ENCODE measurements around the gene ANO4.

The ANO4 gene

DNA sequence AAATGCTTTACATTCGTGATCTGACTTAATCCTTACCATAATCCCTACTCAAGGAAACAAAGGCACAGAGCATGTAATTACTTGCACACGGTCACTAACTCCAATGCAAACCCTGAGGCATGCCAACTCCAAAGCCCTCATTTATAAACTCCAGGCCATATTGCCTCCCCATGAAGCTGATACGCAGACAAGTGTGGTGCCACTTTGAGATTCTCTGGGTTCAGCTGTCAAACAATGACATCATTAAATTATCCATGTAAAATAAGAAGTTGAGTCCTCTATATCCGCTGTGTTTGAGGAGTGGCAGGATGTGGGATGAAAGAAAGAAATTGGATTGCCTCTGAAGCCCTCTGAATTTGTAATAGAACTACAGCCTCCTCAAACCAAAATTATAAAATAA lies 62.8 kb downstream of the ANO4 start:
- no peak overlapping the region for H3K27ac ChIP-seq (ENCODE audit: low read length)
- H3K9me3 ChIP-seq (ENCODE audit: control insufficient read depth, low read depth, low read length): no peaks in the 10 kb centered on the region
- H3K4me1 ChIP-seq (ENCODE audit: control insufficient read depth, low read depth, low read length): no peaks in the 10 kb centered on the region
- no peaks in the 10 kb centered on the region for H3K27me3 ChIP-seq (ENCODE audit: control insufficient read depth, insufficient read depth, low read length)
- no peak overlapping the region for H3K9ac ChIP-seq (ENCODE audit: low read length)
- no peak overlapping the region for H3K4me3 ChIP-seq (ENCODE audit: low read length)
- no peaks in the 10 kb centered on the region for H3K36me3 ChIP-seq (ENCODE audit: control insufficient read depth, low read depth, low read length)

DNA sequence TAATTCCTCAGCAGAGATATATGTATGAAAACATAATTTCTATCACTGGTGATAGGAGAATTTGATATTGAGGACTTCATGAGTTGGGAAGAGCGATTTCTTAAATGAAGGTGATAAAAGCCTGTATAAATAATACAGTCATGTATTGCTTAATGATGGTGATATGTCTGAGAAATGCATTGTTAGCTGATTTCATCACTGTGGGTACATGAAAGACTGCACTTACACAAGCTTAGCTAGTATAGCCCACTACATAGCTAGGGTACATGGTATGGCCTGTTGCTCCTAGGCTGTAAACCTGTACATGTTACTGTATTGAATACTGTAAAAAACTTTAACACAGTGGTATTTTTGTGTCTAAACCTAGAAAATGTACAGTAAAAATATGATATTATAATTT lies 63.4 kb downstream of the ANO4 start:
- Histone ChIP-seq H3K27ac (ENCODE audit: low read length) (no peak overlapping the region), H3K9me3 (ENCODE audit: control insufficient read depth, low read depth, low read length) (no peaks in the 10 kb centered on the region), H3K4me3 (ENCODE audit: low read length) (no peak overlapping the region), H3K36me3 (ENCODE audit: control insufficient read depth, low read depth, low read length) (no peaks in the 10 kb centered on the region), H3K27me3 (ENCODE audit: control insufficient read depth, insufficient read depth, low read length) (no peaks in the 10 kb centered on the region), H3K4me1 (ENCODE audit: control insufficient read depth, low read depth, low read length) (no peaks in the 10 kb centered on the region), H3K9ac (ENCODE audit: low read length) (no peak overlapping the region)

- H3K27me3 ChIP-seq (ENCODE audit: control insufficient read depth, insufficient read depth, low read length): no peaks in the 10 kb centered on the region
- H3K9ac ChIP-seq (ENCODE audit: low read length): no peak overlapping the region
- no peak overlapping the region for H3K27ac ChIP-seq (ENCODE audit: low read length)
- no peak overlapping the region for H3K4me3 ChIP-seq (ENCODE audit: low read length)
- H3K36me3 ChIP-seq (ENCODE audit: control insufficient read depth, low read depth, low read length): no peaks in the 10 kb centered on the region
- H3K4me1 ChIP-seq (ENCODE audit: control insufficient read depth, low read depth, low read length): no peaks in the 10 kb centered on the region
- H3K9me3 ChIP-seq (ENCODE audit: control insufficient read depth, low read depth, low read length): no peaks in the 10 kb centered on the region
Observed at GRCh38 chr12:100858656-100859055, 64.1 kb downstream of the ANO4 start.

- no peak overlapping the region for H3K4me3 ChIP-seq (ENCODE audit: low read length)
- H3K4me1 ChIP-seq (ENCODE audit: control insufficient read depth, low read depth, low read length): no peaks in the 10 kb centered on the region
- H3K9ac ChIP-seq (ENCODE audit: low read length): no peak overlapping the region
- H3K27ac ChIP-seq (ENCODE audit: low read length): no peak overlapping the region
- H3K36me3 ChIP-seq (ENCODE audit: control insufficient read depth, low read depth, low read length): no peaks in the 10 kb centered on the region
- H3K27me3 ChIP-seq (ENCODE audit: control insufficient read depth, insufficient read depth, low read length): no peaks in the 10 kb centered on the region
- H3K9me3 ChIP-seq (ENCODE audit: control insufficient read depth, low read depth, low read length): no peaks in the 10 kb centered on the region
Observed at GRCh38 chr12:100859063-100859627, 64.6 kb downstream of the ANO4 start.

GRCh38 chr12:100860611-100861010 lies 66.0 kb downstream of the ANO4 start:
- no peak overlapping the region for H3K27ac ChIP-seq (ENCODE audit: low read length)

GRCh38 chr12:100862676-100863075 lies 68.1 kb downstream of the ANO4 start:
- Histone ChIP-seq H3K27me3 (ENCODE audit: control insufficient read depth, insufficient read depth, low read length) (no peaks in the 10 kb centered on the region), H3K4me3 (ENCODE audit: low read length) (no peak overlapping the region), H3K9me3 (ENCODE audit: control insufficient read depth, low read depth, low read length) (no peaks in the 10 kb centered on the region), H3K27ac (ENCODE audit: low read length) (no peak overlapping the region), H3K36me3 (ENCODE audit: control insufficient read depth, low read depth, low read length) (no peaks in the 10 kb centered on the region), H3K4me1 (ENCODE audit: control insufficient read depth, low read depth, low read length) (no peaks in the 10 kb centered on the region), H3K9ac (ENCODE audit: low read length) (no peak overlapping the region)

More at GRCh38 chr12:100860611-100861010, 66.0 kb downstream of the ANO4 start:
- H3K36me3 ChIP-seq (ENCODE audit: control insufficient read depth, low read depth, low read length): no peaks in the 10 kb centered on the region
- H3K4me1 ChIP-seq (ENCODE audit: control insufficient read depth, low read depth, low read length): no peaks in the 10 kb centered on the region
- H3K9ac ChIP-seq (ENCODE audit: low read length): no peak overlapping the region
- H3K4me3 ChIP-seq (ENCODE audit: low read length): no peak overlapping the region
- no peaks in the 10 kb centered on the region for H3K9me3 ChIP-seq (ENCODE audit: control insufficient read depth, low read depth, low read length)
- no peaks in the 10 kb centered on the region for H3K27me3 ChIP-seq (ENCODE audit: control insufficient read depth, insufficient read depth, low read length)

GRCh38 chr12:100864366-100864765 lies 69.8 kb downstream of the ANO4 start:
- Histone ChIP-seq H3K27me3 (ENCODE audit: control insufficient read depth, insufficient read depth, low read length) (no peaks in the 10 kb centered on the region), H3K4me1 (ENCODE audit: control insufficient read depth, low read depth, low read length) (no peaks in the 10 kb centered on the region), H3K36me3 (ENCODE audit: control insufficient read depth, low read depth, low read length) (no peaks in the 10 kb centered on the region), H3K4me3 (ENCODE audit: low read length) (no peak overlapping the region), H3K9ac (ENCODE audit: low read length) (no peak overlapping the region), H3K27ac (ENCODE audit: low read length) (no peak overlapping the region), H3K9me3 (ENCODE audit: control insufficient read depth, low read depth, low read length) (no peaks in the 10 kb centered on the region)

DNA sequence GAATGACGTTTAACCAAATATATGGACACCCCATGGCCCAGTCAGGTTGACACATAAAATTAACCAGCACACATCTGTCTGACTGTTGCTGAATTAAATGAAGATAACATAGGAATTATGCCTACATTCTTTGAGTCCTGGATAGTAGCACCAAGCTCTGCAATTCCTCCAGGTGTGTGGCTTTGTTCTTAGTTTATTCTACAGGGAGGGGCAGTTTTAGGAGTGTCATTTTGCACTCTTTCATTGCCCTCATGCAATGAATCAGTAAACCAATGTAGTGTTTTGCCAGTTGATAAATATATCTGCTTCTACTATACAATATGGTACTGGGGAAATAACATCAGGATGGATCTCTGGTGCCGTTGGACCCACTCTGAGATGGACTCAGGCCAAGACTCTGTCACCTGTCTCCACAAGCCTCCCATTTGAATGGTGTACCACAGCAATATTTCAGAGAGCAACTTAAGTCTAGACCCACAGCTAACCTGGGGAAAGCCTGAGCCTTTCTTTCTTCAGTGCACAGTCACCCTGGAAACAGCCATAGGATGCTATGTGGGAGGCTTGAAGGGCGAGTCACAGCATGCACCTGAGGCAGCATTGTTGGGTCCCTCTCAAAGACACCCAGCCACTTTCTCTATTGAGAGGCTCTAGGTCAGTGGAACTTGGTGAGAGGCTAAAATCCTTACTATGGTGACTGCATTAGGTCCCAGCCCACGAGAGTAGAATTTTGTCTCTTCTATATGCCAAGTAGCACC lies 73.2 kb downstream of the ANO4 start:
- no peak overlapping the region for H3K27ac ChIP-seq (ENCODE audit: low read length)
- no peak overlapping the region for H3K9ac ChIP-seq (ENCODE audit: low read length)
- no peaks in the 10 kb centered on the region for H3K27me3 ChIP-seq (ENCODE audit: control insufficient read depth, insufficient read depth, low read length)
- H3K4me1 ChIP-seq (ENCODE audit: control insufficient read depth, low read depth, low read length): no peaks in the 10 kb centered on the region
- no peak overlapping the region for H3K4me3 ChIP-seq (ENCODE audit: low read length)
- no peaks in the 10 kb centered on the region for H3K9me3 ChIP-seq (ENCODE audit: control insufficient read depth, low read depth, low read length)
- H3K36me3 ChIP-seq (ENCODE audit: control insufficient read depth, low read depth, low read length): no peaks in the 10 kb centered on the region

- Histone ChIP-seq H3K4me1 (ENCODE audit: control insufficient read depth, low read depth, low read length) (no peaks in the 10 kb centered on the region), H3K36me3 (ENCODE audit: control insufficient read depth, low read depth, low read length) (no peaks in the 10 kb centered on the region), H3K9me3 (ENCODE audit: control insufficient read depth, low read depth, low read length) (no peaks in the 10 kb centered on the region), H3K27me3 (ENCODE audit: control insufficient read depth, insufficient read depth, low read length) (no peaks in the 10 kb centered on the region), H3K27ac (ENCODE audit: low read length) (no peak overlapping the region), H3K9ac (ENCODE audit: low read length) (no peak overlapping the region), H3K4me3 (ENCODE audit: low read length) (no peak overlapping the region)
Observed at GRCh38 chr12:100868487-100868886, 73.9 kb downstream of the ANO4 start.

DNA sequence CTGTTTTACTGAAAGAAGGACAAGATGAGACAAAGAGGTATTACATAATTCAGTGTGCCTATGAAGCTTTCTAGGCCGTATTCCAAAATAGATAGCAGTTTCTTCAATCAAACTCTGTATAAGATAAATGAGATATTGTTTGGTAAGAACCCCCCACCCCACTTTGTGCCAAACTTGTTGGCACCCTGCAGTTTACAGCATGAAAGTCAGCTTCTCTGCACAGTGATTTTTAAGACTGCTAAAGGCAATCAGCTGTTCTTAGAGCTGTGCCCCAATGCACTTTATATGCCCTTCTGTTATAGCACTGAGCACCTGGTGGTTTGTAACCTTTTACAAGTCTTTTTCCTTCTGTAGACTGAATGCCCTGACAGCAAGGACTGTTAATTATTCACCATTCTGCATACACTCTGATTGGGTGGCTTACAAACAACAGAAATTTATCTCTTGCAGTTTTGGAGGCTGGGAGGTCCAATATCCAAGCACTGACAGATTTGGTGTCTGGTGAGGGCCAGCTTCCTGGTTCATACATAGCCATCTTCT lies 76.7 kb downstream of the ANO4 start:
- Histone ChIP-seq H3K27me3 (ENCODE audit: control insufficient read depth, insufficient read depth, low read length) (no peaks in the 10 kb centered on the region), H3K4me1 (ENCODE audit: control insufficient read depth, low read depth, low read length) (no peaks in the 10 kb centered on the region), H3K9ac (ENCODE audit: low read length) (no peak overlapping the region), H3K27ac (ENCODE audit: low read length) (no peak overlapping the region), H3K36me3 (ENCODE audit: control insufficient read depth, low read depth, low read length) (no peaks in the 10 kb centered on the region), H3K9me3 (ENCODE audit: control insufficient read depth, low read depth, low read length) (no peaks in the 10 kb centered on the region), H3K4me3 (ENCODE audit: low read length) (no peak overlapping the region)

DNA sequence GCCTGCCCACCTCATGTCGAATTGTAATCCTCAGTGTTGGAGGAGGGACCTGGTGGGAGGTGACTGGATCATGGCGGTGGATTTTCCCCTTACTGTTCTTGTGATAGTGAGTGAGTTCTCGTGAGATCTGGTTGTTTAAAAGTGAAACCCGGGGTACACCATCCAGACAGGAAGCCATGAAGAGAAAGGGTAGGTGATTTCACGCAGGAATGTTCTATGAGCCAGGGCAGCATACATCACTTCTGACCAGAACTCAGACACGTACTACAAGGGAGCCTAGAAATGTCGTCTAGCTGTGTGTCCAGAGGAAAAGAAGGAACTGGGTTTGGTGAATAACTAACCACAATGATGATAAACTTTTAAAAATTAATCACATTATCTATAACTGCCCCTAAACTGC lies 80.6 kb downstream of the ANO4 start:
- Histone ChIP-seq H3K4me3 (ENCODE audit: low read length) (no peak overlapping the region), H3K27me3 (ENCODE audit: control insufficient read depth, insufficient read depth, low read length) (no peaks in the 10 kb centered on the region), H3K36me3 (ENCODE audit: control insufficient read depth, low read depth, low read length) (no peaks in the 10 kb centered on the region), H3K4me1 (ENCODE audit: control insufficient read depth, low read depth, low read length) (no peaks in the 10 kb centered on the region), H3K27ac (ENCODE audit: low read length) (no peak overlapping the region), H3K9ac (ENCODE audit: low read length) (no peak overlapping the region), H3K9me3 (ENCODE audit: control insufficient read depth, low read depth, low read length) (no peaks in the 10 kb centered on the region)

GRCh38 chr12:100875771-100876170 lies 81.2 kb downstream of the ANO4 start:
- H3K9me3 ChIP-seq (ENCODE audit: control insufficient read depth, low read depth, low read length): no peaks in the 10 kb centered on the region
- H3K9ac ChIP-seq (ENCODE audit: low read length): no peak overlapping the region
- no peaks in the 10 kb centered on the region for H3K27me3 ChIP-seq (ENCODE audit: control insufficient read depth, insufficient read depth, low read length)
- no peak overlapping the region for H3K4me3 ChIP-seq (ENCODE audit: low read length)
- no peaks in the 10 kb centered on the region for H3K36me3 ChIP-seq (ENCODE audit: control insufficient read depth, low read depth, low read length)
- no peak overlapping the region for H3K27ac ChIP-seq (ENCODE audit: low read length)
- H3K4me1 ChIP-seq (ENCODE audit: control insufficient read depth, low read depth, low read length): no peaks in the 10 kb centered on the region
